ENCODE results near the gene EIF3CL.
"Not testable (repeated sequence)": the region's sequence is repeated elsewhere in the genome, so short reads cannot be mapped to it uniquely, and the experiment has no call there.

The EIF3CL gene

GRCh38 chr16:28362600-28362999, 41.0 kb downstream of the EIF3CL start:
- DNase-seq (ENCODE audit: low spot score): not testable (repeated sequence)

- DNase-seq (ENCODE audit: low spot score): not testable (repeated sequence)
Observed at GRCh38 chr16:28338230-28338629, 65.4 kb downstream of the EIF3CL start.

- not testable (repeated sequence) for DNase-seq (ENCODE audit: low spot score)
Observed at GRCh38 chr16:28336940-28337710, 66.5 kb downstream of the EIF3CL start.

- DNase-seq (ENCODE audit: low spot score): not testable (repeated sequence)
Observed at GRCh38 chr16:28335678-28336077, 68.0 kb downstream of the EIF3CL start.

GRCh38 chr16:28332632-28333031, 71.0 kb downstream of the EIF3CL start:
- DNase-seq (ENCODE audit: low spot score): not testable (repeated sequence)

- not testable (repeated sequence) for DNase-seq (ENCODE audit: low spot score)
Observed at GRCh38 chr16:28330981-28331380, 72.7 kb downstream of the EIF3CL start.

- DNase-seq (ENCODE audit: low spot score): not testable (repeated sequence)
Observed at GRCh38 chr16:28330232-28330631, 73.4 kb downstream of the EIF3CL start.

Measured in putamen (tissue), 1 donor.